Fibroblast of upper back skin (primary cell): Measurements from ENCODE around the gene BATF2.
"Not testable (repeated sequence)": the region's sequence is repeated elsewhere in the genome, so short reads cannot be mapped to it uniquely, and the experiment has no call there.

Experiments used
- DNase-seq: peaks from one replicate; pipeline ENCODE4 v3.0.0-alpha.2; 2013

Gene BATF2, protein sequence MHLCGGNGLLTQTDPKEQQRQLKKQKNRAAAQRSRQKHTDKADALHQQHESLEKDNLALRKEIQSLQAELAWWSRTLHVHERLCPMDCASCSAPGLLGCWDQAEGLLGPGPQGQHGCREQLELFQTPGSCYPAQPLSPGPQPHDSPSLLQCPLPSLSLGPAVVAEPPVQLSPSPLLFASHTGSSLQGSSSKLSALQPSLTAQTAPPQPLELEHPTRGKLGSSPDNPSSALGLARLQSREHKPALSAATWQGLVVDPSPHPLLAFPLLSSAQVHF

DNA sequence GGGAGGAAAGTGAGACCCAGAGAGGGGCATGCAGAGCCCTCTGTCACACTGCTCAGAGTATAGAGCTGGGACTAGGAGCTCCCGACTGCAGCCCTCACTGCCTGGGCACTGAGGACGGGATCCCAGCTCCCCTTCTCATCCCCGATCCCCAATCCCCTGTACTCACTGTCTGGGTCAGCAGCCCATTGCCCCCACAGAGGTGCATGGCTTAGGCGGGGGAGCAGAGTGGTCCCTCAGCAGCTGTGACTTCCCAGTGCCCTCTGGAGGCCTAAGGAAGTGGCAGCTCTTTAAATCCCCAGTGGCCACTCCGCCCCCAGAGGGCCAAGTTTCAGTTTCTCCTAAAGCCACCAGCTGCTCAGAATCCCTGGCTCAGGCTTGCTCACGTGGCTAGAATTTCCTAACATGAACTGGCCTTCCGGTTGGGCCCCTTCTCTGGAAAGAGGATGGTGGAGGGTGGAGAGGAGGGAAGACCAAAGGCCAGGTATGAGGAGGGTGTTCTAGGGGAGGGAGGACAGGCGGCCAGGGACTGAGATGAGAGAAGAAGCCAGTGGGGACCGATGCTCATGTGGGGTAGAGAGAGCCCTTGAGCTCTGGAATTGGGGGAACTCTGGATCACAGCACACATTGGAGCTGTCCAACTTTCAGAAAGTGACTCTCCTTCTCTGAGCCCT is at the start of gene BATF2:
BATF2 (minus strand) TSS at position 262 of the 671 bp plus-strand sequence; CDS start at position 205, 57 bp downstream.
- peak; percentile 59 for DNase-seq

DNA sequence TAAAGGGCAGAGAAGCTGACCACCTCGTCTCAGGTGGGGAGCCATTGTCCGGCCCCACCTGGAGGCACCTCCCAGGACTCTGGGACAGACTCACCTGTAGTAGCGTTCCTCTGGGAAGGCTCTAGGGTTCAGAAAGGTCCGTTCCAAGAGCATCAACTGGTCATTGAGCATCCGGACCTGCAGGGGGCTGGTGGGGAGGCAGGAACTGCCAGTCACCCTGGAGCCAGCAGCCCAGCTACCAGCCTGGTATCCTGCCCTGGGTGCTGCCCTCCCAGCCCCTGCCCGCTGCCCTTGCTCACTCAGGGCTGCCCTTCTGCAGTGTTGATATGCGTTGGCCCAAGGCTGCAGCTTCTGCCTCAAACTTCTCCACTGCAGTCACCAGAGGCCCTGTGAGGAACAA is 49.0 kb upstream of the BATF2 start:
- DNase-seq = no peak

DNA sequence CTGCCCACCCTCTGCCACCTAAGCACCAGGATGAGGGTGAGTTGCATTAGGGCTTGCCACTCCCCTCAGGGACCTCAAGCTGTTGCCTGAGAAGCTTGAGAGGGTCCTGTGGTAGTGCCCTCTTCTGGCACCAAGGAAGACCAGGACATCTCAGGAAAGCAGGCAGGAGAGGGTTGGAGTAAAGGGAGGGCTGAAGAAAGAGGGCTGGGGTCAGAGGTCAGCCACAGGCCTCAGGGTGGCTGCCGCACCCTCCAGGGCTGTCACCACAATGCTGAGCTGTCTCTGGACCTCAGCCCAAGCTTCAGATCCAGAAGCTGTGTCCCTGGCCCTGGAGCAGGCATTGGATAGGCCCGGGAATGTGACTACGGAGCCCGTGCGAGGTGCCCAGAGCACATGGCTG is 48.3 kb upstream of the BATF2 start:
- no peak for DNase-seq

DNA sequence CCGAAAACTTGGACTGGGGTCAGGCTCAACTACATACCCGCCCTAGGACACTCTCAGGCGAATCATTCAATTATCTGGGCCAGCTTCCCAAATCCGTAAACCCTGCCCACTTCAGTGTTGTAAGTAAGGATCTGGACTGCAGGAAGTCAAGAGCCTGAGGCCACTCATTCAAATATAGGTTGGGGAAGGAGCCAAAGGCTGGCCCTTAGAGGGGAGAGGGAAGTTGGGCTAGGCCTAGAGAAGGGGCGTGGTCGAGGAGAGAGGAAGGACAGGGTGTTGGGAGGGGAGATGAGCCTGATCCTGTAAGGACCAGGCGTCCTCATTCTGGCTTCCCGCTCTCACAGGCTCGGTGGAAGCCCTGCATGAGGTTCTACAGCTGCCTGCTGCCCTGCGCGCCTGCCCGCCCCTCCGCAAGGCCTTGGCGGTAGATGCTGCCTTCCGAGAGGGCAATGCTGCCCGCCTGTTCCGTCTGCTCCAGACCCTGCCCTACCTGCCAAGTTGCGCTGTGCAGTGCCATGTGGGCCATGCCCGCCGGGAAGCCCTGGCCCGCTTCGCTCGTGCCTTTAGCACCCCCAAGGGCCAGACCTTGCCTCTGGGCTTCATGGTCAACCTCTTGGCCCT is 47.2 kb upstream of the BATF2 start:
- peak; percentile 32 for DNase-seq

DNA sequence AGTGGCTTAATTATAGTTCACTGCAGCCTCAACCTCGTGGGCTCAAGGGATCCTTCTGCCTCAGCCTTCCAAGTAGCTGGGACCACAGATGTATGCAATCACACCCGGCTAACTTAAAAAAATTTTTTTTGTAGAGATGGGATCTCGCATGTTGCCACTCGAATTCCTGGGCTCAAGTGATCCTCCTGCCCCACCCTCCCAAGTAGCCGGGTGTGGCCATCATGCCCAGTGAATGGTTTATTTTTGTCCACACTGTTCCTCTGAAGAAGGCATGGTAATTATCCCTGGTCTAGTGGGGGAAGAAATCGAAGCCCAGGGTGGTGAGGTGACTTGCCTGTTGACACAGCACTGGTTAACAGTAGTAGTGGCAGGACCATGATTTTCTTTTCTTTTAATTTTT is 46.1 kb upstream of the BATF2 start:
- DNase-seq = no peak

DNA sequence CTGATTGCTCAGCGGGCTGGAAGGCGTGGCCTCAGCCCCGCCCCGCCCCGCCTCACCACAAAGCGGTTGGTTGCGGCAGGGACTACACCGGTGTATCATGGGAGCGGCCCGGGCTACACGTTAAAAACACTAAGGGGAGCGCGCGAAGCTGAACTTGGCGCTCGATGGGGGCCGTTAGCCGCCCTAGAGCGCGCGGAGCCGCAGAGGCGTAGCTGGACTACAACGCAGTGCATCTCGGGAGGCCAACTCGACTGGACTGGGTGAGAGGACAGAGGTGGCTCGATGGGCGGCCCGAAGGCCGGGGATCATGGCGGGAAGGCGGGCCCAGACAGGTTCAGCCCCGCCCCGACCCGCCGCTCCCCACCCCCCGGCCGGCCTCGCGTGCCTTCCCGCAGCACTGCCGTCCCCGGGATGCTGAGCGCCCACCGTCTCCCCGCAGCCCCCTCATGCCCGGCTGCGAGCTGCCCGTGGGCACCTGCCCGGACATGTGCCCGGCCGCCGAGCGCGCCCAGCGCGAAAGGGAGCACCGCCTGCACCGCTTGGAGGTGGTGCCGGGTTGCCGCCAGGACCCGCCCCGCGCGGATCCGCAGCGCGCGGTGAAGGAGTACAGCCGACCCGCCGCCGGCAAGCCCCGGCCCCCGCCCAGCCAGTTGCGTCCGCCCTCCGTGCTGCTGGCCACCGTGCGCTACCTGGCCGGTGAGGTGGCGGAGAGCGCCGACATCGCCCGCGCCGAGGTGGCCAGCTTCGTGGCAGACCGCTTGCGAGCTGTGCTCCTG is 44.3 kb upstream of the BATF2 start, which contains the start of gene SAC3D1:
SAC3D1 (plus strand) TSS at position 364 of the 776 bp plus-strand sequence; CDS start at position 447, 83 bp downstream.
- DNase-seq = peak; percentile 92

DNA sequence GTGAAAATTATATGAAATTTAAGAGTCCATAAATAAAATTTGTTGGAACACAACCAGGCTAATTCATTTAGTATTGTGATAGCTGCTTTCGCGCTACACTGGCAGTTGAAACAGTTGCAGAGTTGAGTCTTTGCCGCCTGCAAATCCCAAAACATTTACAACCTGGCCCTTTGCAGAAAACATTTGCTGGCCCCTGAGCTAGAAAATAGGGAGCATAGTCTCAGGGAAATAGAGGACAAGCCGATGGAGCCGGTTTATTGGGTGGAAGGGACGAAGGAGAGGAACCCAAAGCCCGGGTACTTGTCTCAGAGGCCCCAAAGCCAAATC is 43.7 kb upstream of the BATF2 start:
- DNase-seq = no peak

DNA sequence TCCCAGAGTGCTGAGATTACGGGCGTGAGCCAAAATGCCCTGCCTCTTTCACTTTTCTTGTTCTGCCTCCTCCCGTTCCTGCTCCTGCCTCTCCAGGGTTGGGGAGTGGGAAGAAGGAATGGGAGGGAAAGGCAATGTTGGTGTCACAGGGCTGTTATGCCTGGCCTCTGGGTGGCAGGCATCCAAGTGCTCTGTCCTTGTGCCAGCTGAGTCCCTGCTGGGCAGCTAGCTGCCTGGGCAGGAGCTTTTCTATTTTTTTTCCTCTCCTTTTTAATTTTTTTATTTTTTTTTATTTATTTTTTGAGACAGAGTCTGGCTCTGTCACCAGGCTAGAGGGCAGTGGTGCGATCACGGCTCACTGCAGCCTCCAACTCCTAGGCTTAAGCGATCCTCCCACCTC is 40.2 kb upstream of the BATF2 start:
- DNase-seq = no peak

DNA sequence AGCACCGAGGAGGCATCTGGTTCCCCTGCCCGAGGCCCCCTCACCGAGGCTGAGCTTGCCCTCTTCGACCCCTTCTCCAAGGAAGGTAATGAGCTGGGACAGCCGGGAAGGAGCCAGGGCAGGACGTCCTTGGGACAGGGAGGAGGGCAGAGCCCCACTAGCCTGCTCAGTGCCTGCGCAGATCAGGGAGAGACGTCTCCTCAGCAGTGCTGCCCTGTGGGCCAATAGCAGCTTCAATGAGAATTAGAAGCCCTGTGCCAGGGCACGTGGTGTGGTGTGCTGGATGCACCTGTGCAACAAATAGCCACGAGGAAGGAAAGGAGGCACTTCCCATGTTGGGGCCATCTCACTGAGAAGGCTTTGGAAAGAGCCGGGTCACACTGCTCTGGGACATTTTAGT is 38.8 kb upstream of the BATF2 start:
- no peak for DNase-seq

DNA sequence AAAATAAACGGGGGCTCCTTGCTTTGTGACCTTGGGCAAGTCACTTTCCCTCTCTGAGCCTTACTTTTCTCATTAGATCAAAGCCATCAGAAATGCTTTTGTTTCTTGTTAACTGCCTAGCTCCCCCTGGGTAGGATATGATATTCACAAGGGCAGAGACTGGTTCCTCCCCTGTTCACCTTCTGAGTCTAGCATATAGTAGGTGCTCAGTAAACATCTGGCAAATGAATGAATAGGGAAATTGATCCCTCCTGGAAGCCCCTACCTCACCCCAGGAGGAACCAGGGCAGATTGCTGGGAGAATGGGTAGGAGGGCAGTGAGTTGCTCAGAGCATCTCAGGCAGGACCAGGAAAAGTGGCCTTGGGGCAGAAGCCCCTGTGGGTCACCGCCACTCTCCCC is 37.7 kb upstream of the BATF2 start:
- DNase-seq = no peak

DNA sequence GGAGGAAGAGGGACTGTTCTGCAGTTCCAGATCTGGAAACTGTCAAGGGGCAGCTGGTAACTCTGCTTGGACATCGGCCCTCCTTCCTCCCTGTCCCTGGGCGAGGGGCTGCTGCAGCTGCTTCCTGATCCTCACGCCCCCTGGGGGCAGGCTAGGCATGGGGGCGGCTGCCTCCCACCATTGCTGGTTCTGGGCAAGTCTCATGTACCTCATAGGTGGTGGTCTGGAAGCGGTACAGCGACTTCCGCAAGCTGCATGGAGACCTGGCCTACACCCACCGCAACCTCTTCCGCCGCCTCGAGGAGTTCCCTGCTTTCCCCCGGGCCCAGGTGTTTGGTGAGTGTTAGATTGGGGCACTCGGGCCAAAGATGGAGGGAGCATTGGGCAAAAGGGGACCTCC is 35.4 kb upstream of the BATF2 start:
- no peak for DNase-seq

DNA sequence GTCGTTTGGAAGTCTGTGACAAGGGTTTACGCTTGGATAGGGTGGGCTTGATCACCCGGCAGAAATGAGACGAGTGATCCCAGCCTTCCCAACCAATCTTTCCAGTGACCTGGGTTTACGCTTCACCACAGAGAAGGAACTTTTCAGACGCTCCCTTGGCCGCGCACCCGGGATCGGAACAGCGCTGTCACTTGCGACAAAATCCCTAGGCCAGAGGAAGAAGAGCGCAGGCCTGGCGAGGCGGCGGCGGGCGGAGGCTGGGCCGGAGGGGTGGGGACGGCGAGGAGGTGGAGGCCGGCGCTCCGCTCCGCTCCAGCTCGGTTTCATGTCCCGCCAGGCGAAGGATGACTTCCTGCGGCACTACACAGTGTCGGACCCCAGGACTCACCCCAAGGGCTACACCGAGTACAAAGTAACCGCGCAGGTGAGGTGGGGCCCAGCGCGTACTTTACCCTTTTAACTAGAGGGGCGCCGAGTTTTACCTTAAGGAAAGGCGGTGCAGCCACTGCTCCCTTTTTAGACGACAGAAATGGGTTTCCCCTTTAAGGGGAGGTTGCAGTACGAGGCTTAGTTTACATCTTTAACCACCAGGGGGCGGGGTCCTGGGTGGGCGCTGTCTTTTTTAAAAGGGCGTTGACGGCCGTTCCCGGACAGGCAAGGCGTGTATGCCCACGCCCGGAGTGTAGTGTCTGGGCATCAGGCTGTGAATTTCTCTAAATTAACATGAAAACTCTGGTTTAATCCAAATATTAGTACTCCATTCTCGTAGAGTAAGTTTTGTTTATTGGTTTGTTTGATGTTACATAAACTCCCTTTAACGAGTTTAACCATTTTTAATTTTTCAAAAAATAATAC is 30.7 kb upstream of the BATF2 start, which contains the start of gene SNX15:
SNX15 (plus strand) TSS at position 227 of the 855 bp plus-strand sequence; CDS start at position 326, 99 bp downstream.
- DNase-seq = peak; percentile 96

DNA sequence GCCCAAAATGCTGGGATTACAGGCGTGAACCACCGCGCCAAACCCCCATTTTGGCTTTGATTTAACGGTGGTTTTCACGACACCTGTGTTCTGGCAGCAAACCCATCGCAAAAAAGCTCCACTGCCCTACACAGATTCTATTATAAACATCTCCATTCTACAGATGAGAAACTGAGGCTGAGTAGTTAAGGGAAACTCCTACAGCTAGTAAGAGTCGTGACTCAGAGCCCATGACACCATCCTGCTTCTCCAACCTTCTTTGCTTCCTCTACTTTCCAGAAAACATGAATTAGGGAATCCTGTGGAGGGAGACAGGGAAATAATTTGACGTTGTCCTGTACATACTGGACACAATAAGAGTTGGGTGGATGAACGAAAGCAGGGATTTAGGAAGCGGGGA is 30.0 kb upstream of the BATF2 start:
- no peak for DNase-seq

DNA sequence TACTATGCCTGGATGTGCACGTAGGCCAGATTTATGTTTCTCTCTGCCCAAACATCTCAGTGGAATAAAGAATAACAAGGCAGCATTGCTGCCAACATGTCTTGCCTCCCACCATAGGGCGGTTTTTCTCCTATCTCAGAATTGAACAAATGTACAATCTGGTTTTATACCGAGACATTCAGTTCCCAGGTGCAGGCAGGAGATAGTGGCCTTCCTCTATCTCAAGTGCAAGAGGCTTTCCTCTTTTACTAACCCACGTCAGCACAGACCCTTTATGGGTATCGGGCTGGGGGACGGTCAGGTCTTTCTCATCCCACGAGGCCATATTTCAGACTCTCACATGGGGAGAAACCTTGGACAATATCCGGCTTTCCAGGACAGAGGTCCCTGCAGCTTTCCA is 26.7 kb upstream of the BATF2 start:
- not testable (repeated sequence) for DNase-seq

DNA sequence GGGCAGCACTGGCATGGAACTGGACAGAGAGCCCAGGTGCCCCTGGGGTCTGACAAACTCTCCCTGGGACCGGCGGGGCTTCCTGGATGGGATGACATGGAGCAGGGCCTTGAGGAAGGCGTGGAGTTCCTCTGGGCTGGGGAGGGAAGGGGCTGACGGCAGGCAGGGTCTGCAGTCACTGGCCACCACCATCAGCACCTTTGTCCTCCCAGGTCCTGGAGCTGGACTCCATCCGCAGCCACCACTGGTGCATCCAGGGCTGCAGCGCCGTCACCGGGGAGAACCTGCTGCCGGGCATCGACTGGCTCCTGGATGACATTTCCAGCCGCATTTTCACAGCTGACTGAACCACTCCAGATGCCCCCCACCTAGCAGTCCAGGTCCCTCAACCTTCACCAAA is 24.7 kb upstream of the BATF2 start:
- no peak for DNase-seq

DNA sequence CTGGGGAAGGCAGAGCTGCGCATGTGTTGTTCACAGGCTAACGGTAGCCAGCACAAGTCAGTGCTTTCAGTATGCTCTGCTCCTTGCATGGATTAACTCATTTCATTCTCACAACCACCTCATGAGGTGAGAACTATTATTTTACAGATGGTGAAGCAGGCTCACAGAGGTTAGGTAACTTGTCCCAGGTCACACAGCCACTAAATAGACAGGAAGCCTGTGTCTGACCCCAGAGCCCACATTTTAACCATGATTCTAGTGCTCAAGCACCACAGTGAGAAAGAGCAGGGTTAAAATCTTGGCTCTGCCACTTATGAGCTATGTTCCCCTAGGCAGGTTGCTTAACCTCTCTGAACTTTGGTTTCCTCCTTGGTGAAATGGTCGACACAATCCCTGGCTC is 24.2 kb upstream of the BATF2 start:
- no peak for DNase-seq

DNA sequence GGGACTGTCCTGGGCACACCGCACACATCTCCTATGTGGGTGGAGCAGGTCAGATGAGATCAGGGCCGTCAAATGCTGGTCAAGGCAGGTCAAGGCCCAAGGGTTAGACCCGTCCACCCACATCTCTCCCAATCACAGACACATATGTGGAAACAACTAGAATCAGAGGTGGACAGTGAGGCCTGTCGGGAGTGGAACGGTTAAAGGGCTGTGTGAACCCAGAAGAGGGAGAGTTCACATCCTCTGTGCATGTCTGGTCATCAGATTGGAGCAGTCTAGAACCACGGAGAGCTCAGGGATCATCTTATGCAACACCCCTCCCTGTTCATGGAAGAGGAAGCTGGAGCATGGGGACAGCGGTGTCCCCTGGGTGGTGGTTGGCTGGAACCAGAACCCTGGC is 23.1 kb upstream of the BATF2 start:
- no peak for DNase-seq

DNA sequence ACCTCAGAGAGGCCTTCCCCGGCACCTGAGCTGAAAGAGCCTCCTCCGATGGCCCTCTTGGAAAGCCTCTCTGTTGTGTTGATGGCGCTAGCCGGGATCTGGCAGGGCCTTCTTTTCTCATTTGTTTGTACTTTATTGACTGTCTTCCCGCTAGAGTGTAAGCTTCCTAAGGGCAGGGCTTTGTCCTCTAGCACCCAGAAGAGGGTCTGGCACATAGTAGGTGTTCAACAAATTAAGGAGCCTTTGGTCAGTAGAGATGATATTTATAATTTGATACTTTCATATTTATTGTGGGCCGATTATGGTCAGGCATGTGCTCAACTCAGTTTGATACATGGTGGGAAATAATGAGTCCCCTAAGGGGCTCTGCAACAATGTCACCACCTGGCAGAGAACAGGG is 21.2 kb upstream of the BATF2 start:
- DNase-seq = no peak

DNA sequence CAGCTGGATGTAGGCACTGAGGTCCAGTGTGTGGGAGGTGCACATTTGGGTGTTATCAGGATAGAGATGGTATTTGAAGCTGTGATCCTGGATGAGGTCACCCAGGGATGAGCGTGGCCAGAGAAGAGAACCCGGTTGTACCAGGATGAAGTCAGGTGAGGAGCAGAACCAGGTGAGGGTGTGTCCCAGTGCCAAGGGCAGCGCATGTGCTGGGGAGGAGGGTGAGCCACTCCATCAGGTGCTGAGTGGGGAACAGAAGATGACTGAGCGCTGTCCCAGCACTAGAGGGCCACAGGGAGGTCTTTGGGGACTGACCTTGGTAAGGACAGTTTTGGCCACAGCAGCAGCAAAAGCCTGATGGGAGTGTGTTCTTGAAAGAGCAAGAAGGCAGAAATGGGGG is 19.9 kb upstream of the BATF2 start:
- no peak for DNase-seq

DNA sequence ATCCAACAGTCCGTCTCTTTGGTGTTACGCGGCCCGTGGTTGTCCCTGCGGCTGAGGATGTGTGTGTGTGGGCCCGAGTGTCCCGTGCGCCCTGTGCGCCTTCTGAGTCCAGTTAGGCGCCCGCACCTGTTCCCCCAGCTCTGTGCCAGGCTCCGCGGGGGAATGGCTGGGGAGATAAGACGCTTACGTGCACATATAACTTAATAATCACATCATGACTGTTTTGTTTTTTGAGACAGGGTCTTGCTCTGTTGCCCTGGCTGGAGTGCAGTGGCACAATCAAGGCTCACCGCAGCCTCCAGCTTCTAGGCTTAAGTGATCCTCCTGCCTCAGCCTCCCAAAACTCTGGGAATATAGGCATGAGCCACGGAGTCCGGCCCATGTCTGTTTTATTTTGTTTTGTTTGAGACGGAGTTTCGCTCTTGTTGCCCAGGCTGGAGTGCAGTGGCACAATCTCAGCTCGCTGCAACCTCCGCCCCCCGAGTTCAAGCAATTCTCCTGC is 18.0 kb upstream of the BATF2 start:
- DNase-seq = no peak

DNA sequence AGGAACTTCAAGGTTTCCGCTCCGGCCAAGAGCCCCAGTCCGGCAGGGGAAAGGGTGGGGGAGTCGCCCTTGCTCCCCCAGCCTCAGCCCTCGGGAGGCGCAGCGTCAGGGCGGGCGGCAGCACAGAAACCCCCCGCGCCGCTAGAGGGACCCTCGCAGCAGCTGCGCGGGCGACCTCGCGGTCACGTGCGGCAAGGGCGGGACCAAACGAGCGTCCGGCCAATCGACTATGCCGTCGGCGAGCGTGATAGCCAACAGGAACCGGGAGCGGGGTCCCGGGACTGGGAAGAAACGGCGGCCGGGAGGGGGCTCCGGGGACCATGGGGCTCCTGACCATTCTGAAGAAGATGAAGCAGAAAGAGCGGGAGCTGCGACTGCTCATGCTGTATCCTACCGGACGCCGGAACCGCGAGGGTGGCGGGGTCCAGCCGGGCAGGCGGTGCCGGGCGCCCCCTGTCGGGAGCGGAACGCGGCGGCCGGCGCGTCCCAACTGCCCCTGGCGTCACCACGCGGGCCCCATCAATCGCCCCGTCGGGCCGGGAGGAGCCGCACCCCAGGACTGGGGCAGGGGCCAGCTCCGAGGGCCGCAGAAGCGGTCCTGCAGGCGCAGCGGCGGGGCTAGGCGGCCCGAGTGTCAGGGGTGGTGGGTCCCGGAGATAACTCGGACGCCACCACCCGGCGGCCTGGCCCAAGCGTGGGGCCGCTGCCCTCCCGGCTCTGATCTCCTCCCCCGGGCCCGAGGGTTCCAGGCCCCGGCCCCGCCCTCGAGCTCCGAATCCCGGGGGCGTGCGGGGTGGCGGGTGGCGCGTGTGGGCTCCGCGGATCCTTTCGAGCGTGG is 17.3 kb upstream of the BATF2 start, which contains the start of gene ARL2:
ARL2 (plus strand) TSS at position 273 of the 838 bp plus-strand sequence; CDS start at position 321, 48 bp downstream.
- peak; percentile 91 for DNase-seq
